Activated gamma-delta T cell (primary cell): ENCODE results near the gene BMP5.
"Not testable (repeated sequence)": the region's sequence is repeated elsewhere in the genome, so short reads cannot be mapped to it uniquely, and the experiment has no call there.

Experiments used
- DNase-seq: peaks from one replicate; lab custom pipeline; 2025; lab: John Stamatoyannopoulos, UW
- total RNA-seq, 2 donors: gene quantifications; one replicate each; lab custom pipeline; 2026; lab: John Stamatoyannopoulos, UW

Gene BMP5
- 0 reads per million in 2 donors for total RNA-seq

- no peak for DNase-seq
Measured at GRCh38 chr6:55875400-55875799, at the start of gene BMP5. Gene BMP5, minus strand, starts transcription at chr6:55875590. Its CDS starts 725 bp downstream, at chr6:55874865.

- DNase-seq = no peak
Measured at GRCh38 chr6:55922406-55922805, 47.0 kb upstream of the BMP5 start.

GRCh38 chr6:55919716-55920308 is 44.4 kb upstream of the BMP5 start:
- DNase-seq = no peak

GRCh38 chr6:55918639-55919038 is 43.2 kb upstream of the BMP5 start:
- DNase-seq = no peak

- DNase-seq = no peak
Measured at GRCh38 chr6:55917751-55918415, 42.5 kb upstream of the BMP5 start.

- DNase-seq = no peak
Measured at GRCh38 chr6:55916188-55916587, 40.8 kb upstream of the BMP5 start.

GRCh38 chr6:55913228-55914195 is 38.1 kb upstream of the BMP5 start:
- DNase-seq = no peak

GRCh38 chr6:55910466-55910865 is 35.1 kb upstream of the BMP5 start:
- not testable (repeated sequence) for DNase-seq

GRCh38 chr6:55909911-55910310 is 34.5 kb upstream of the BMP5 start:
- DNase-seq = not testable (repeated sequence)

- DNase-seq = no peak
Measured at GRCh38 chr6:55902796-55903195, 27.4 kb upstream of the BMP5 start.

GRCh38 chr6:55901765-55902270 is 26.4 kb upstream of the BMP5 start:
- DNase-seq = no peak

- DNase-seq = no peak
Measured at GRCh38 chr6:55898342-55898741, 23.0 kb upstream of the BMP5 start.

GRCh38 chr6:55897346-55897745 is 22.0 kb upstream of the BMP5 start:
- DNase-seq = no peak

- DNase-seq = no peak
Measured at GRCh38 chr6:55895972-55896730, 20.8 kb upstream of the BMP5 start.

GRCh38 chr6:55892749-55893357 is 17.5 kb upstream of the BMP5 start:
- no peak for DNase-seq

- no peak for DNase-seq
Measured at GRCh38 chr6:55888917-55889316, 13.5 kb upstream of the BMP5 start.

GRCh38 chr6:55886185-55886836 is 10.9 kb upstream of the BMP5 start:
- DNase-seq = no peak

- DNase-seq = no peak
Measured at GRCh38 chr6:55882718-55883569, 7.6 kb upstream of the BMP5 start.

- DNase-seq = no peak
Measured at GRCh38 chr6:55877283-55877682, 1.9 kb upstream of the BMP5 start.

GRCh38 chr6:55874316-55874715 is 1.1 kb downstream of the BMP5 start:
- no peak for DNase-seq
